ENCODE data around the gene PPP6R2. TPM values are rescaled to one million over a fixed set of nuclear protein-coding genes. Genes with fewer than 3 reads are reported as not detected.

Gene PPP6R2
- total RNA-seq, 2 experiments from 2014 or later = 62.3 to 64.5 TPM

GRCh38 chr22:50317674-50318073 is 25.5 kb upstream of the PPP6R2 start:
- H4K20me1 ChIP-seq (ENCODE audit: insufficient read depth, low read length) = no peaks in the 10 kb centered on the region
- peak overlapping the region; percentile 86 for H3K4me2 ChIP-seq (ENCODE audit: low read length)
- TF ChIP-seq CTCF (conservative IDR thresholded peaks at IDR 0.05; ENCODE audit: low read length) (no peak), EZH2phosphoT487 (IDR thresholded peaks at IDR 0.05; ENCODE audit: borderline replicate concordance, low read depth, low read length) (no peak)
- ChIA-PET CTCF (ENCODE audit: unreplicated experiment) (interaction anchor here (0.5 to 0.6 kb wide), 3 partner anchors 41 to 380 kb away, joined by 3 to 6 read pairs (median 6); no protein-coding TSS in a partner anchor), POLR2A (interaction anchor here (0.6 to 0.9 kb wide), 3 partner anchors 25 to 265 kb away, joined by 3 read pairs; partner anchors contain the start of genes CHKB and HDAC10)
- H3K4me3 ChIP-seq (ENCODE audit: low read depth, low read length, poor library complexity, severe bottlenecking) = peak overlapping the region; percentile 61
- intact Hi-C loops (cut with micrococcal nuclease; ENCODE audit: unreplicated experiment) = loop anchor here (2.0 to 5.0 kb wide), 2 partner anchors 41 to 125 kb away; no protein-coding TSS in a partner anchor
- no peaks in the 10 kb centered on the region for H3K36me3 ChIP-seq (ENCODE audit: insufficient read depth, low read length)
- H3K79me2 ChIP-seq (ENCODE audit: insufficient read depth, low read depth, low read length) = no peaks in the 10 kb centered on the region
- peak overlapping the region; percentile 90 for H3K27ac ChIP-seq (ENCODE audit: low read depth, low read length, poor library complexity, severe bottlenecking)
- no peaks in the 10 kb centered on the region for H3K9me2 ChIP-seq (ENCODE audit: insufficient read depth, low read length)
- no TSS peak for BruUV-seq (replicated peaks)
- no peak for DNase-seq (ENCODE audit: low spot score)
- H2AFZ ChIP-seq (ENCODE audit: low read length) = no peak overlapping the region
- no peaks in the 10 kb centered on the region for H3K9me3 ChIP-seq (ENCODE audit: low read length)
- peaks cover 78% of the 10 kb centered on the region for H3K4me1 ChIP-seq (ENCODE audit: insufficient read depth, low read length, poor library complexity, severe bottlenecking)

GRCh38 chr22:50318356-50318697 is 24.8 kb upstream of the PPP6R2 start:
- no peak for TF ChIP-seq EZH2phosphoT487 (IDR thresholded peaks at IDR 0.05; ENCODE audit: borderline replicate concordance, low read depth, low read length)
- peak; percentile 48 for TF ChIP-seq CTCF (conservative IDR thresholded peaks at IDR 0.05; ENCODE audit: low read length)
- CTCF ChIA-PET (ENCODE audit: unreplicated experiment) = no interaction called here
- intact Hi-C loops (cut with micrococcal nuclease; ENCODE audit: unreplicated experiment) = loop anchor here (2.0 to 5.0 kb wide), 2 partner anchors 42 to 126 kb away; no protein-coding TSS in a partner anchor
- no peaks in the 10 kb centered on the region for H3K9me2 ChIP-seq (ENCODE audit: insufficient read depth, low read length)
- POLR2A ChIA-PET = interaction anchor here (0.9 kb wide), 1 partner anchor 67 kb away, joined by 3 read pairs; the partner anchor contains the start of gene HDAC10
- no peaks in the 10 kb centered on the region for H3K9me3 ChIP-seq (ENCODE audit: low read length)
- H3K4me3 ChIP-seq (ENCODE audit: low read depth, low read length, poor library complexity, severe bottlenecking) = peak overlapping the region; percentile 61
- no peaks in the 10 kb centered on the region for H3K36me3 ChIP-seq (ENCODE audit: insufficient read depth, low read length)
- H3K4me1 ChIP-seq (ENCODE audit: insufficient read depth, low read length, poor library complexity, severe bottlenecking) = peaks cover 71% of the 10 kb centered on the region
- no peaks in the 10 kb centered on the region for H4K20me1 ChIP-seq (ENCODE audit: insufficient read depth, low read length)
- peak overlapping the region; percentile 12; the same call in 1 of the 2 replicates for H2AFZ ChIP-seq (ENCODE audit: low read length)
- no TSS peak for BruUV-seq (replicated peaks)
- peak overlapping the region; percentile 86 for H3K4me2 ChIP-seq (ENCODE audit: low read length)
- H3K27ac ChIP-seq (ENCODE audit: low read depth, low read length, poor library complexity, severe bottlenecking) = peak overlapping the region; percentile 90
- DNase-seq (ENCODE audit: low spot score) = no peak
- no peaks in the 10 kb centered on the region for H3K79me2 ChIP-seq (ENCODE audit: insufficient read depth, low read depth, low read length)

- intact Hi-C loops (cut with micrococcal nuclease; ENCODE audit: unreplicated experiment) = loop anchor here (2.0 to 5.0 kb wide), 2 partner anchors 42 to 127 kb away; no protein-coding TSS in a partner anchor
- Histone ChIP-seq H3K36me3 (ENCODE audit: insufficient read depth, low read length) (no peaks in the 10 kb centered on the region), H3K79me2 (ENCODE audit: insufficient read depth, low read depth, low read length) (no peaks in the 10 kb centered on the region), H3K9me3 (ENCODE audit: low read length) (no peaks in the 10 kb centered on the region), H3K4me1 (ENCODE audit: insufficient read depth, low read length, poor library complexity, severe bottlenecking) (peaks cover 68% of the 10 kb centered on the region), H3K4me2 (ENCODE audit: low read length) (peak overlapping the region; percentile 86), H2AFZ (ENCODE audit: low read length) (peak overlapping the region; percentile 12; the same call in 1 of the 2 replicates), H3K9me2 (ENCODE audit: insufficient read depth, low read length) (no peaks in the 10 kb centered on the region), H3K4me3 (ENCODE audit: low read depth, low read length, poor library complexity, severe bottlenecking) (peak overlapping the region; percentile 61), H3K27ac (ENCODE audit: low read depth, low read length, poor library complexity, severe bottlenecking) (peak overlapping the region; percentile 90), H4K20me1 (ENCODE audit: insufficient read depth, low read length) (no peaks in the 10 kb centered on the region)
- peak; percentile 93 for DNase-seq (ENCODE audit: low spot score)
- ChIA-PET POLR2A (no interaction called here), CTCF (ENCODE audit: unreplicated experiment) (no interaction called here)
- TF ChIP-seq CTCF (conservative IDR thresholded peaks at IDR 0.05; ENCODE audit: low read length) = 0 out of 2 replicates have a peak, but pooled peaks have one; percentile 5
- TF ChIP-seq EZH2phosphoT487 (IDR thresholded peaks at IDR 0.05; ENCODE audit: borderline replicate concordance, low read depth, low read length) = no peak
- no TSS peak for BruUV-seq (replicated peaks)
Measured at GRCh38 chr22:50318698-50319411, 24.3 kb upstream of the PPP6R2 start.
